Activated effector memory CD4-positive, alpha-beta T cell treated with Interleukin-2 at 50 U/mL for 16 hours (primary cell): ENCODE data around the gene POFUT2.

Experiments used
- DNase-seq: peaks from one replicate; pipeline ENCODE4 v3.0.0-alpha.2; 2020

POFUT2 gene

DNA sequence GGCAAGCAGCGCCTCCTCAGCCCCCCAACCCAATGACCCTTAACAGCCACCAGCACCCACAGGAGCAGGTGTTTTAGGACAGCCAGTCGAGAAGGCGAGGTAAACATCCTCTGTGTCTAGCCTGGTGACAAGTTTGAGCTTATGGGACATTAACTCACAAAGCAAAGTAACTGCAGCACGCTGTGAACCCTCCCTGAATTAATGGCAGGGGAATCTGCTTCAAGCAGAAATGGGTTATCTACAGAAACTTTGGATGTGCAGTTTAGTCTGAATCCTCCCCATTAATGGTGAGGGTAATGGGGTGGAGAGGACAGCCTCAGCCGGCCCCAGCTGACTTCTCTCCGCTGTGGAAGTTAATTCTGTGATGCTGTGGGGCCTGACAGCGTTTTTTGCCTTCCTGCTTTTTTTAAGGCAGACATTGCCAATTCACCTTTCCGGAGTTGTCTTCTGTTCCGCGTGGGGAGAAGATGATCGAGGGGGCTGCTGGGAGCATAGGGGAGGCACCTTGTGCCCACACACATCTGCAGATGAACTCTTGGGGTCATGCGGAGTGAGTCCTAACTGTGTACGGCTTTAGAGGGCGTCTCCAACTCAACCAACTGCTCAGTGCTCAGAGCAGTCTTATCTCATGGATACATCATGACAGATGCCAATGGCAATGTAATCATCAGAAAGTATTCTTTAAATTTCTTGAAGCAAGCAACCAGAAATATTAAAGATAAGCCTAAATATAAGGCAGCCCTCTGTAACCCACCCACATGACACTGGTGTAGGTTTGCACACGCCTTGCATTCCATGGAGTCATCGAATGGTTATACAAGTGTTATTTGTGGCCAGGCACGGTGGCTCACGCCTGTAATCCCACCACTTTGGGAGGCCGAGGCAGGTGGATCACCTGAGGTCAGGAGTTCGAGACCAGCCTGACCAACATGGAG, 41.0 kb downstream of the POFUT2 start:
- DNase-seq = no peak

DNA sequence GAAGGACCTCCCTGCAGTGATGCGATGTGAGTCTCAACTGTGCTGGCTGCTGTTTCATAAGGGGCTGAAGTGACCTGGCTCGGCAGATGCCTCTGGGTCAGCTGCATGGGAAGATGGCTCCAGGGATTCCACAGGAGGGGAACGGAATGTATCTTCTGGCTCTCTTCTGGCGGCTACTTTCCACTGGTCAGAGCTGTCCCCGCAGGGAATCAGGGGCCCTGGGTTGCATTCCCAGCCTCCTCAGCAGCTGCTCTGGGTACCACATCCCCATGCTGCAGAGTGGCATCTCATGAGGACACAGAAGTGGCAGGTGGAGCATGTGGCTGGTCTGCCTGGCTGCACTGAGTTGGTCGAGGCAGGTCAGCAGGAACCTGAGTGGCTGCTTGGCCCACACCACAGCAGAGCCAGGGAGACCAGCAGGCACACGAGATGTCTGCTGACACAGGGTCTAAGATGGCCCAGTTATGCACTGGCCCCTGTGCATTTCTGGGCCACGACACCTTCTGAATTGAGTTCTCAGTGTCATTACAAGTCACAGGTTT, 42.8 kb downstream of the POFUT2 start:
- DNase-seq = no peak

DNA sequence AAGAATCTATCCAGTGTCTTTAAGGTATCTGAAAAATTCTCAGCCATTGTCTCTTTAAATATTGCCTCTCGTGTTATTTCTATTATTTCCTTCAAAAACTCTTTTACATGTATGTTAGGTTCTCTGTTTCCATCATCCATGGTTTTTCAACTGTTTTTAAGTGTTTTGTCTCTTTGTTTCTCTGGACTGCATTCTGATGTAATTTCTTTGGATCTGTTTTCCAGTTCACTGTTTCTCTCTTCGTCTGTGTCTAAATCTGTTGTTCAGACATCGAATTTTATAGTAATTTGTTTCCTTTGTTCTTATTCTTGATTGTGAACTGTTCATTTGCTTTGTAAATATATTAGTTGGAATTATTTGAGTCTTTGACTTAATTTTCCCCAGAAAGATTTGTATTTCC, 44.1 kb downstream of the POFUT2 start:
- DNase-seq = no peak

DNA sequence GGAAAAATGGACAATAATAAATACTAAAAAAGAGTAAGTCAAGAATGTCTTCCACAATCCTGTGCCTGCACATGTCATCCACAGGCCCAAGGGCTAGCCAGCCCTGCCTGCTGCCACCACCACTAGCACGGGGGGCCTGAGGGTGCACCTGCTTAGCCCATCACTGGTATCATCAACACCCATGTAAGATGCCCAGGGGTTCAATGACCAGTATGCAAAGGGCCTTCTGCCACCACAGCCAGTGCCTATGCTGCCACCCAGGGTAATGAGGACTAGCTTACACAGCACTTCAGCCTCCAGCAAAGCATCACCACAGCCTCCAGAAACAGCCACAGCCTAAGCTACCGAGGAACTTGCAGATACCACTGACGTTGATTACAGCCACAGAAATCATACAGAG, 46.3 kb downstream of the POFUT2 start:
- no peak for DNase-seq

DNA sequence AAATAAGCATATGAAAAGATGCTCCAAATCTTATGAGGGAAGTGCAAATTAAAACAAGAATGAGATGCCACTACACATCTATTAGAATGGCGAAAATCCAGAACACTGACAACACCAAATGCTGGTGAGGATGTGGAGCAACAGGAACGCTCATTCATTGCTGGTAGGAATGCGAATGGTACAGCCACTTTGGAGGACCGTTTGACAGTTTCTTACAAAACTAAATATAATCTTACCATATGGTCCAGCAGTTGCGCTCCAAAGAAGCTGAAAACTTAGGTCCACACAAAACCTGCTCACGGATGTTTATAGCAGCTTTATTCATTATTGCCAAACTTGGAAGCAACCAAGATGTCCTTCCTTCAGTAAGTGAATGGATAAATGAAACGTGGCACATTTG, 50.3 kb downstream of the POFUT2 start:
- DNase-seq = no peak

DNA sequence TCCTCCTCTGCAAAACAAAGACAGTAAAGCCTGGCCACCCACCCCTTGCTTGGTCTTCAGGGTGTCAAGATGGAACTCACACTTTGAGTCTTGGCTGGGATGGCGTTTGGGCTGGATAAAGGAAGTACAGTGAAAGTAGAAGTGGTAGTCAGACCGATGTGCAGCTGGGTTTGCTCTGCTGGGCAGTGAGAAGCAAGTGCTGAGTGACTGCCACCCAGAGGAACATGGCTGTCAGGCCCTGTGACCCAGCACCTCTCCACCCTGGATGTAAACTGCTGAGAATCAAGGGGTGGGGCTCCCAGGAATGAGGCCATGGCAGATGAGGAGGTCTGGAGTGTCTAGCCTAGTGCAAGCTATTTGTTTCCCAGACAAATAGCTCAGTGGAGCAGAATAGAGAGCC, 51.2 kb downstream of the POFUT2 start:
- DNase-seq = no peak

DNA sequence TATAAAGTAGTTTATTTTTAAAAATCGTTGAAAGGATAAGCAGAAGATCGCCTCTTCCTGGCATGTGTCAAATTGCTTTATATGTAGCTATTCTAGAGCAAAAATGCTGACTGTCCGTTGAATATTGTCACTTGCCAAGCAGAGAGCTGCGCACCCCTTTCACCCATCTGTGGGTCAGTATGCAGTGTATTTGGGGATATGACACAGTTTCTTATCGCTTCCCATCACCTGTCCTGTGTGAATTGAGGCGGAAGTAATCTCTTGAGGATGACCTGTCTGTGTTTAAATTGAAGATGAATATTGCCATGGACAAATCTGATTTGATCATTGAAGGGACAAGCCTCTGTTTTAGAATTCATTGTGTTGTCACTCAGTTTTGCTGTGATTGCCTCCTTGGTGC, 52.2 kb downstream of the POFUT2 start:
- no peak for DNase-seq

DNA sequence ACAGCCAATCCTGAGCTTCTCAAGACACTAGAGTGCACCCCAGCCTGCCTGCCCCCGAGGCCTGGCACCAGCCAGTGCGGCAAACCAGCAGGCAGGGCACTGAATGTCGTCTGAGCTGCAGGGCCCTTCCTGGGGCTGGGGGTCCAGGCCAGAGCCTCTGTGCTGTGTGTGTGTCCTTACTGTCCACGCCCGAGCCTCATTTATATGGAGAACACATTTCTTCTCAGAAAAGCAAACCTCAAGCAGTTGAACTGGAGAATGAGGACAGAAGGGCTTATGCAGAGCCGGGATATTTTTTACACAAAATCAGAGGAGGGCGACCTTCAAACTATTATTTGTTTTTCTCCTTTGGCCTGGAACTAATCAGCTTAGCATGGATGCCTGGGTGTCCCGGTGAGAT, 52.7 kb downstream of the POFUT2 start:
- no peak for DNase-seq

DNA sequence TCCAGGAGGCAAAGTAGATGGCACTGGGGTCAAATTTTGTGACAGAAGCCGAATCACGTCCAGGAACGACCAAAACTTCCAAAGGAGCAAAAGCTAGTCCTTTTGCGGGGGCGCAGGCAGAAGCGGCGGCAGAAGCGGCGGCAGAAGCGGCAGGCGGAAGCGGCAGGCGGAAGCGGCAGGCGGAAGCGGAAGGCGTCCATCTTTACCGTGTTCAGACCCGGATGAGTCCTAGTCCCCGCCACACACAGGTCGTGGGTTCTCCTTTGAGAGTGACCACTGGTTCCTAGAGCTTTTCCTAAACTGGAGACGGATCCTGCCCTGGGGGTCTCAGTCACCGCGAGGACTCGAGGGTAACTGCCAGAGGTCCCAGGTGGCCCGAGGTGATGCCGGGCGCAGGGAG, 53.6 kb downstream of the POFUT2 start:
- no peak for DNase-seq

DNA sequence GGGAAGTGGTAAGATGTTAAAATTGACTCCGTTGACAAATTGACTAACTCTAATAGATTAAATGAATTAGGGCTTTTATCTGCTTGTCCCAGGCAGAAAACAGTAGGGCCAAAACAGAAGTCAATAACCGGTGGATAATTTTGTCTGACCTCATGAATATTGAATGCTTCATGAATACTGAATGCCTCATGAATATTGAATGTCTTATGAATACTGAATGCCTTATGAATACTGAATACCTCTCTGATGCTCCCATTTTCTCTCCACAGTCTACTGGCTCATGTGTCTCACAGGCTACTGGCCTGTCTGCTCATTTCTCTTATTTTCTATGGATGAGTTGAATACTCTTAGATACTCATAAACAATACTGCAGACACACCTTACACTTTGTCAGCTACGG, 56.0 kb downstream of the POFUT2 start:
- no peak for DNase-seq

DNA sequence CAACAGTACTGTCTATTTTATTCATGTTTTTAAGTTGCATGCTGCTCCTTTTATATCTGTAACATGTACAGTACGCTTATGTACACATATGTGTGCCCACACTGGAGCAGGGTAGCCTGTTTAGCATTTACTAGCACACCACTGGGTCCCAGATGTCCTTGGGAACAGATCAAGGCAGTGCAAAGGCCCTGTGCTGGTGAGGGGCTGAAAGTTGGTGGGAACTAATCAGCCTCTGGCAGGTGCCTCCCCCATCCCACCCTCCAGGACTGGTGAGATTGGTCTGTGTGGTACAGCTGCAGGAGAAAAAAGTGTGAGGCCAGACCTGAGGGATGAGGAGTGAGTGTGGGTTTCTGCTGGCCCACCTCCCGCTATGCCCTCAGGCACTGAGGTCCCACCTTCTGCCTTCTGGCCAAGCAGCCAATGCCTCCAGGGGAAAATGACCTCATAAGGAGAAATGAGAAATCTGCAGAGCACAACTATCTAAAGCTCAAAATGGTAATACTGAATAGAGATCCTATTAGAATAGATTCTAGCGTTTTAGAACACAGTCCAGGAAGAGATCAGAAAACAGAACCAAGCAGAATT, 58.9 kb downstream of the POFUT2 start:
- no peak for DNase-seq

DNA sequence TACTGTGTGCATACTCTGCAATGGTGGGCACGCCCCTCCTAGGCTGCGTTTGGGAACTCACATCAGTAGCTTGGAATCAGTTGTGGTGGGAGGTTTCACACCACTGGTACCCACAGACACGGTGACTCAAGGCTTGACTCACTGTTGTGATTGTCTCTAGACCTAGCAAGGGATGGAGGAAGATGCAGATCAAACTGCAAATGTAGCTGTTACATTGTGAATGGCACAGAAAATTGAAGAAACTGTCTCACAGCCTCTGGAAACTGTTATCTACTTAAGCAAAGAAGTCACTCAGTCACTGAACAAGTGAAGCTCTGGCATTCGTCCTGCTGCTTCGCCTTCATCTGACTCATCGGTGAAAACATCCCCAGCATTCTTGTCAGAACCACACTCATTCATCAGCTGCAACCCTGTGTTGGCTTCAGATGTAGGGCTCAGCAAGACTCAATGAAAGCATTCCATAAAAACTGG, 59.5 kb downstream of the POFUT2 start:
- peak; percentile 74 for DNase-seq

DNA sequence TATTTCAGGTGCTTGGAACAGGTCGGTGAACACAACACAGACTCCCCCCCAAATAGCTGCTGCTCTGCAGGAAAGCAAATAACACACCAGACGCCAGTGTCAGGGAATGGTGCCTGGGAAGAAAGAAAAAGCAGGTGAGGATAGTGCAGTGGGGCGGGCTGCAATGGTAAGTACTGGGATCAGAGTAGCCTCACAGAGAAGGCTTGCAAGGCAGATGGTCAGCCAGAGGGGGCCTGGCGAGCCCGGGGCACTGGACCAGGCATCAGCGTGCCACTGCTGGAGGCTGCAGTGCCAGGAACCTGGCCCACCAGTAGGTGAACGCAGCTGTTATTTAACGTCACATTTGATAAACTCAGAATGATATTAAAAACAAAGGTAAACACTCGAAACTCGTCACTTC, 60.0 kb downstream of the POFUT2 start:
- no peak for DNase-seq

DNA sequence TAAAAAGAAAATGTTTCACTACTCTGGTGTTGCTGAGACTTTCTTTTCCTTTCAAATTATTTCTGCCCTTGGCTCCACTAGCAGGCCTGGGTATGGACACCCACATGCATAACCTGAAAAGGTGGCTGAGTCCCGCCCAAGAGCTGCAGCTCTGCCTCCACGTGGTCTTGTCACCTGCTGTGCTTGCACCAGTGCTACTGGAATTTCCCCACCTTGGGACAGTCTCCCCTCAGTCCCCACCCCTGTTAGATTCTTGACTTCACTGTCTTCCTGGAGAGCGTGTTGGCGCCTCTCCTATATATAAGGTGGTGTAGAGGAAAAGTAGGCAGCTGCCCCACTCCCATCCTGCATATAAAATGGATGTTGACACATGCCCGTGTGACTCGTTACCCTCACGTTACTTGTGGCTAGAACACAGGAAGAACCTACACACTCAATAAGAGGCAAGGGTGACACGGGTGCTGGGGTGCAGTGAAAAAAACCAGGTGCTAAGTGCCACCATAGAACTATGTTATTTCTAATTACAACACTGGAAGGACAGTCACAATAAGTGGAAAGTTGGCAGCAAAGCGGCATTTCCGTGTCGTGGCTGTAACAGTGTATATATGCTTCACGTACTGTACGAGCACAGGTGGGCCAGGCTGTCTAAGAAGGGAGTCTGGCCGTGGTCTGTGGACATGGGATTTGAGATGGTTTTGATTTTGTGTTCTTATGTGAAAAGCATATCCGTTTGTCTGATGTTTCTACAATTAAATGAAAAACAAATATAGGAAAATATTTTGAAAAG, 61.0 kb downstream of the POFUT2 start:
- no peak for DNase-seq

DNA sequence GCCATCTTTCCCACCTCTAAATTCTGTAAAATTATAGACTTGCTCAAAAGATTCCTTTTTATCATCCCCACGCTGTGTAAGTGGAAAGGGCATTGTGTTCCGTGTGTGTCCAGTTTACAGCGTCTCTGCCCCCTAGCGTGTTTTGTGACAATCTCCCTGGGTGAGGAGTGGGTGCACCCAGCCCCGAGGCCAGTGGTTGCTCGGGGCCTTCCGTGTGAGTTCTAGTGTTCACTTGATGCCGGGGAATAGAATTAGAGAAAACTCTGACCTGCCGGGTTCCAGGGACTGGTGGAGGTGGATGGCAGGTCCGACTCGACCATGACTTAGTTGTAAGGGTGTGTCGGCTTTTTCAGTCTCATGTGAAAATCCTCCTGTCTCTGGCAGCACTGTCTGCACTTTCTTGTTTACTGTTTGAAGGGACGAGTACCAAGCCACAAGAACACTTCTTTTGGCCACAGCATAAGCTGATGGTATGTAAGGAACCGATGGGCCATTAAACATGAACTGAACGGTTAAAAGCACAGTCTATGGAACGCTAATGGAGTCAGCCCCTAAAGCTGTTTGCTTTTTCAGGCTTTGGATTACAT, 61.9 kb downstream of the POFUT2 start:
- no peak for DNase-seq

DNA sequence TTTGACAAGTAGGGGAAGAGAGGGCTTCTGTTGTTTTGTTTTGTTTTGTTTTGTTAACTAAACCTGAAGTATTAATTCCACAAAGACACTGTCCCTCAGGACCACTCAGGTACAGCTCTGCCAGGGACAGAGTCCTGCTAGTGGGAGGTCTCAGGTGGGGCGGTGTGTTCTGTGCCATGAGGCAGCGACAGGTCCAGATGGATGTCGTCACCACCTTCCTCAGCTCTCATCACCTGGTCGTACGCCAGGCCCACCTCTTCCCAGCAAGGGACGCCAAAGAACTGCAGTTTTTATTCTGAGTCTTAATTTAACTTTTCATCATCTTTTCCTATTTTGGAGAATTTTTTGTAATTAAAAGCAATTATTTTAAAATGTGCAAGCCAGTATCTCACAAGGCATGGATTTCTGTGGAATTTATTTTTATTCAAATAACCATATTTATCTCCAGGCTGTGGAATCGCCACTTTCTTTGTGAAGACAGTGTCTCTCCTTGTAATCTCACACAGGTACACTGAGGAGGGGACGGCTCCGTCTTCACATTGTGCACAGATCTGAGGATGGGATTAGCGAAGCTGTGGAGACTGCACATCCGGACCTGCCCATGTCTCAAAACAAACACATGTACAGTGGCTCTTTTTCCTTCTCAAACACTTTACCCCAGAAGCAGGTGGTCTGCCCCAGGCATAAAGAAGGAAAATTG, 62.5 kb downstream of the POFUT2 start:
- DNase-seq = no peak

DNA sequence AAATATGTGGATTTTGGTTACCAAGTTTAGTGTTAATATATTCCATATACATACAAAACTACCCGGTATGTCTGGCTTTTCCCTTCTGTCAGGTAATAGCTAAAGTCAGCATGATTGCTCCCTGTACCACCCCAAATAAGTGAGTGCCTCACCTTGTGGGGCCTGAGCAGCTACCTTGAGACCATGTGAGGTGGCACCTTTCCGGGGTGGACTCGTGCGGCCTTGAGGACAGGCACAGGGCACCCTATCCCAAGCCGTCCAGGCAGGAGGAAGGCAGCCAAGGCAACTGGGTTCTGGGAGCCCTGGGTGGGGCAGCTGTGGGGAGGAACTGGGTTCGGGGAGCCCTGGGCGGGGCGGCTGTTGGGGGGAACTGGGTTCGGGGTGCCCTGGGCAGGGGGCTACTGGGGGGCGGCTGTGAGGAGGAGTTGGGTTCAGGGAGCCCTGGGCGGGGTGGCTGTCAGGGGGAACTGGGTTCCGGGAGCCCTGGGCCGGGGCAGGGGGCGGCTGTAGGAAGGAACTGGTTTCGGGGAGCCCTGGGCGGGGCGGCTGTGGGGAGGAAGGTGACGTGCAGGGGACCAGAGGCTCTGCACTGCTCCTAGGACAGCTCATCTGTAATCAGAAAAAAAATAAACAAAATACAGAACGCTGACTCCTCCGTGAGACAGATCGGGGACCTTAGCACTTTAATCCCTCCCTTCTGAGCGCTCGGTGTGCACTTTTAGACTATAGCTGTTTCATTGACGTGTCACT, 63.3 kb downstream of the POFUT2 start:
- peak; percentile 70 for DNase-seq

DNA sequence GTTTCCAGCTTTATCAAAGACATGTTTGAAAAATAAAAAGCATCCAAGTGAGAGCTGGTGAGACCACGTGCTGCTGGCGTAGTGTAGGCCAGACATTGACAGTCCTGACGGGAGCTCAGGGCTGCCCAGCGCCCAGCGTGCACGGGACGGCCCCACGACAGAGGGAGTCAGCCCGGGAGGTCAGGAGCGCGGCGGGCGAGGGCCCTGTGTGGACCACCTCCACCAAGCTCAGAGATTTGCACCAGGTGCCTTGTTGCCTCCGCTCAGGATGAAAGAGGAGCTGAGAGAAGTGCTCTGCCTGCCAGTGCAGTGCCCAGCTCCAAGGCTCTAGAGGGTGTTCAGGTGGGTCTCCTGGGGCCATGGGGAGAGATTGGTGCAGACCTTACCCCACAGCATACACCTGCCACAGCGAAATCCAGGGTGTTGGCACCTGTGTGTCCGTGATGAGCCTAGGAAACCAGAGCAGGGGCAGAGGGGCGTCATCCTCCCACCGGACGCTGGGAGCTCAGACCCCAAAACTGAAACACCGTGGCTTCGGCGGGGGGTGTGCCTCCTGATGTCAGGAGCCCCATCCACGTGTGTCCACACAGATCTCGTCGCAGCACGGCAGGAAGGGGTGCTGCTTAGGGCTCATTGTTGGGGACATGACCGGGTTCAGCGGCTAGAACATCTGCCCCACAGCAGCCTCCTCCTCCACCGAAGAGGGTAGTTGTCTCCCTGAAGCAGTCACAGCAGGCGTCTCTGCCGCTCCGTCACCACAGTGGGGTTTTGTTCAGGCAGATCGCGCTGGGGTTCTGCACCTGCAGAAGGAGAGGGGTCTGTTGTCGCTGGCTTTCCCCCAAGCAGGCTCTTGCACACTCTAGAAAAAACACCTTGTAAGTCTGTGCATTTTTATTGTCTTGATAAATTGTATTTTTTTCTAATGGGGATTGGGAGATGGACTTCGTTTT, 64.2 kb downstream of the POFUT2 start:
- no peak for DNase-seq

DNA sequence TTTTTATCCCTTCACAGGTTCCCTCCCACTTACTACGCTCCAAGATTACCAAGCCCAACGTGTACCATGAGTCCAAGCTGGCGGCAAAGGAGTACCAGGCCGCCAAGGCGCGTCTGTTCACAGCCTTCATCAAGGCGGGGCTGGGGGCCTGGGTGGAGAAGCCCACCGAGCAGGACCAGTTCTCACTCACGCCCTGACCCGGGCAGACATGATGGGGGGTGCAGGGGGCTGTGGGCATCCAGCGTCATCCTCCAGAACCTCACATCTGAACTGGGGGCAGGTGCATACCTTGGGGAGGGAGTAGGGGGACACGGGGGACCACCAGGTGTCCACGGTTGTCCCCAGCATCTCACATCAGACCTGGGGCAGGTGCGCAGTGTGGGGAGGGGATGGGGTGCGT, 65.7 kb downstream of the POFUT2 start:
- DNase-seq = no peak

DNA sequence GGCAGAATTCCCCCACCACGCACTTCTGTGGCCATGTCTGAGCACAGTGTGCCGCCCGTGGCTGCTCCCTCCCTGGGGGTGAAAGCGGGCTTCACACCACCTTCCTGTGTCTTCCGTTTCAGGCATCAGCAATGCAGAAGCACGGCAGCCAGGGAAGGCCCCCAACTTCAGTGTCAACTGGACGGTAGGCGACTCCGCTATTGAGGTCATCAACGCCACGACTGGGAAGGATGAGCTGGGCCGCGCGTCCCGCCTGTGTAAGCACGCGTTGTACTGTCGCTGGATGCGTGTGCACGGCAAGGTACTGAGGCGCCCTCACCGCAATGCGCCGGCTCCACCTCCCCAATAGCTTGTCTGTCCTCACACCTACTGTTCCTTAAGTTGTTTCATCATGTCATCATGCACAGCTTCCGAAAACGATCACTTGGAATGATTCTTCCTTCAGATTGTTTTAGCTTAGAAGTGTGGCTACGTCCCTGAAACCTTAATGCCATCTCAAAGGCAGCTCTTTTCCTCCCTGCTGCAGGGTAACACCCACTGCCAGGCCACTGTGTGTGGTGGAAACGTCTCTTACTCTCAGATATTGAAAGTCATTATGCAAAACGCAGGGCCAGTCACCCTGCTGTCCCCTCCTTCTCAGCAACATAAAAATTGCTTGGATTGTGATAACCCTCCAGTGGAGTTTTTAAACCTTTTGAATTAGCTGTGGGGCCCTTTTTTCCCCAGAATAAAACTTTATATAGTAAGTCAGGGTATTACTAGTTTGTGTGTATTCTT, 66.8 kb downstream of the POFUT2 start:
- no peak for DNase-seq
